OCI-LY1 (cell line): ENCODE measurements around the gene EVC.

Source experiments
- CTCF ChIP-seq: fragments of 200-600 bp; sonication (generic), shearing (Covaris generic); IDR thresholded peaks from 2 replicates; pipeline ENCODE4 v1.5.1; 2017; ENCODE audit warnings: mild to moderate bottlenecking, antibody characterized with exemption, low read length, moderate library complexity, mixed read lengths
- EZH2 ChIP-seq: fragments of 200-600 bp; sonication (generic), shearing (Covaris generic); IDR thresholded peaks from 2 replicates; pipeline ENCODE4 v1.8.0; 2017; ENCODE audit warnings: borderline replicate concordance, mixed run types, mild to moderate bottlenecking, antibody characterized with exemption, low read length, moderate library complexity, mixed read lengths

- TF ChIP-seq CTCF (no peak), EZH2 (no peak)
Measured at GRCh38 chr4:5685296-5685695, 25.7 kb upstream of the EVC start.
